CD4-positive, alpha-beta T cell treated with Interleukin-17A for 4 hours (primary cell): ENCODE results near the gene PPP1R12A.

Experiments
- DNase-seq: peaks from one replicate; pipeline ENCODE4 v3.0.0-alpha.2; 2020; ENCODE audit warnings: mixed read lengths

The PPP1R12A gene

DNA sequence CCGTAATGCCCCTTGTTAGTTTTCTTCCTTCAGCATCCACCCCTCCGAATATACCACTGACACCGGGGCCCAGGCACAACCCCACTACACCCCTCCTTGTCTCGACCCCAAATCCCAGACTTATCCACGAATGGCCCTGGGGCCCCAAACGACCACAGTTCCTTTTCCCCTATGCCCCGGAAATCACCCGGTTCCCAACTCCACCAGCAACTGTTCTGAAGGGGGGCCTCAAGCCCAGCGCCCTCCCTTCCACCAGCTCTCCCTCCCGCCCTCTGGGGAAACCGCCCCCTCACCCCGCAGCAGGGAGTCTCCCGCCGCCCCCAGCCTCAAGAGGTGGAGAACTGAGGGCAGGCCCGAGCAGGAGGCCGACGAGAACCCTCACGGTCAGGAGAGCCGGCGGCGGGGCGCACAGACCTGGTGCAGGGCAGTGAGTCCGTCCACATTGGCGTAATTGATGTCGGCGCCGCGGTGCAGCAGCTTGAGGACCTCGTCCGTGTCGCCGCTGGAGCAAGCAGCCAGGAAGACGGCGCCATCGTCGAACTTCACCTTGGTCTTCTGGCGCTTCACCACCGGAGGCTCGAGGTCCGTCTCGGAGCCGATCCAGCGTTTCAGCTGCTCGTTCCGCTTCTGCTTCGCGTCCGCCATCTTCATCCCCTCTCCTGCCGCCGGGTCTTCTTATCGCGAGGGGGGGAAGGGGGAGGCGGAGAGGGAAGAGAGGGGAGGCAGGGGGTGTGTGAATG is 446 bp downstream of the PPP1R12A start:
- DNase-seq: peak; percentile 44

DNA sequence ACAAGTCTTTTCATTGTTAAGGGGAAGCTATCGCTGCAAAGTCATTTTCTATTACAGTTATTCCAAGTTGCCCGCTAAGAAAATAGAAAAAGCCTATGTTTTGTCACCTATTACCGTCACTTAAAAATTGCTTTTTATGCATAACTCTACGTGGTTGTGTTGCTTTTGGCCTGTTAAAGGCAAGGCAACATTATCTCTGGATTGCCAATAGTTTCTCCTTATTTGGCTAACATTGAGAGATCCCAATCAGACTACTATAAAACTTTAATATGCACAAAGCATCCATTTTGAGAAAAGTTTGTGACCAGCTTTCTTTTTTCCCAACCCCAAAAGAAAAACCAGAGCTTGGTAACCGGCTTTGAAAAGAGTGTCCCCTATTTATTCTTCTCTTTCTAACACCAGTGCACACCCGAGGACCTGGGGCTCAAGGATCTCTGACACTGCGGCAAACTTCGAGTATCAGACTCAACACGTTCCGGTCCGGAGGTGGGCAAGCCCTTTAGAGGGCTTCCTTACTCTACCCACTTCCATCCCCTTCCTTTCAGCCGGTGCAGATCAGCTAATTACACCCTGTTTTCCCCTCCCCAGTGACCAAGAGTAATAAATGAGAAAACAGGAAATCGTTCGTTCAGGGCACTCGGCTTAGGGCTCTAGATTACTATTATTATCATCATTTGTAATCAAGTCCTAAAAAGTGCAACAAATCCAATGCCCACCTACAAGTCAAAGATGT is 1.2 kb downstream of the PPP1R12A start:
- peak; percentile 16 for DNase-seq

DNA sequence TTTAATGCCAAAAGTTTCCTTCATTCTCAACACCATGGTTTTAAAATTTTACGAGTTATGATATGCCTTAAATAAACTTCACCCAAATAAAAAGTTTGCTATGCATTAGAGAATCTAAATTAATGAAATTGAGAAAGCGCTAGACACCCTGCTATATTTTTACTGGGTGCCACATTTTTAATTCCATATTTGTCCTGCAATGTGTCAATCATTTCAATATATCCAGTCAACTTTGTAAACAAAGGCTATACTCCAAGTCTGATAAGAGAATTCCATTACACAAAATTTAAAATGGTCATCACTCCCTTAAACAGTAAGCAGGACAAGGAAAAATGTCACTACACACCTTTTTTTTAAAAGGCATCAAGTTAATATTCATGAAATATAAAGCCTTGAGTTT is 1.9 kb downstream of the PPP1R12A start:
- no peak for DNase-seq

DNA sequence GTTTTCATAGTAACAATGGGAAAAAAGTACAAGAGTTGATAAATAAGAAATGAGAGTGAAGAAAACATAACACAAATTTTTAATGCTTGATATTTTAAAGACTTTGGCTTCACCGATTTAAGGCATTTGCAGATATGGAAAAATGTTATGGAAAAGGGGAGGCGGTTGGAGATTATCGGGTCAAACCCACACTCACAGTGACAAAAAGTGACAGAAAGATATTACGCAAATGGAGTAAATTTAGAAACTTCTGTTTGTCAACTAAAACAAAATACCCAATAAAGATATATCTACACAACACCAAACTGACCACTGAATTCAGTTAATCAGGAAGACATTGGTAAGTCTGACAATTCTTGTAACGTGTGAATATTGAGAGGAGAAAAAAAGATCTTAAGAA is 2.5 kb downstream of the PPP1R12A start:
- no peak for DNase-seq

DNA sequence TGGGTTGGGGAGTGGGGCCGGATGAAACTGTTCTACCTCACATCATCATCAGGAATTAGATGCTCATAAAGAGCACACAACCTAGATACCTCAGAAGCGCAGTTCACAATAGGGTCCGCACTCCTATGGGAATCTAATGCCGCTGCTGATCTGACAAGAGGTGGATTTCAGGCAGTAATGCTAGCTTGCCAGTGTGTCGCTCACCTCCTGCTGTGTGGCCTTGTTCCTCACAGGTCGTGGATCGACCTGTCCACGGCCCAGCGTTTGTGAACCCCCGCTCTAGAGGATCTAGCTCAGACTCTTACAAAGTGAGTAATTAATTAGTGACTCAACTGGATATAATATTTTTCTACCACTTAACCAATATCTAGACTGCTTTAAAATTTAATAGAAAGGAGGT is 5.8 kb downstream of the PPP1R12A start:
- DNase-seq: no peak

DNA sequence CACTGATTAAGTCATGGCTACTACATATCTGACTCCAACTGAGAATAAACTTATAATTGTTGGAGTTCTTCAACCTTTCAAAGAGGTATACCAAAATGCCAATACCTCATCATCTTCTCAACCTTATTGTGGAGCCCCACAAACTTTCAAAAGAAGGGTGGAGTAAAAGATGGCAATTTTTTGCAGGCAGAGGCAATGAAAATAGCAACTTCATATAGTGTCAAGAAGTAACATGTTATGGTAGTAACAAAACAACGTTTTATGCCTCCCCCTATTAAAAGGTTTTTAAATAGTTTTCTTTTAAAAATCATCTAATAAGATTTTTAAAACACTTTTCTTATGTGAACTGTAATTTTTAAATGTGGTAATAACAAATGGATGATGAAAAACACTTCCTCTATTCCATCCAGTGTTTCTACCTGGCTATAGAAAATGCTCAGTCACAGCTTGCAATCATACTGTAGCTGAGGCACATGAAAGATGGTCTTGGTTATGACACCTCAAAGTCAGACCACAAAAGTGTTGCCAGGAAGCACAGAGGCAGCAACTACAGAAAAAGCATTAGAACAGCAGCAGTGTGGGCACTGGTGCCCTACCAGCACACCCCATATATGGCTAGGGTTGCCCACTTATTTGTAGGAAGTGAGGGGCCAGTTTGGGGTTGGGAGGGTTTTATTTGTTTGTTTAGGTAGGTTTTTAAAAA is 7.0 kb downstream of the PPP1R12A start:
- DNase-seq: peak; percentile 54

DNA sequence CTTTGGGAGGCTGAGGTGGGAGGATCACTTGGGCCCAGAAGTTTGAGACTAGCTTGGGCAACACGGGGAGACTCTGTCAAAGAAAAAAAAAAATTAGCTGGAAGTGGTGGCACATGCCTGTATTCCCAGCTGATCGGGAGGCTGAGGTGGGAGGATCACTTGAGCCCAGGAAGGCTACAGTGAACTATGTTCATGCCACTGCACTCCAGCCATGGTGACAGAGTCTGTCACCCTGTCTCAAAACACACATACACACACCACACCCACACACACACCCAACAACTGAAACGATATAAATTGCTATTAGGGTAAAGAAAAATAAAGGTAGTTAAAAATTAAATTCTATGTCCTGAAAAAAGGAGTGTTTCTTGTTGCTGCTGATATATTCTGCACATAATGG is 7.9 kb downstream of the PPP1R12A start:
- DNase-seq: no peak

DNA sequence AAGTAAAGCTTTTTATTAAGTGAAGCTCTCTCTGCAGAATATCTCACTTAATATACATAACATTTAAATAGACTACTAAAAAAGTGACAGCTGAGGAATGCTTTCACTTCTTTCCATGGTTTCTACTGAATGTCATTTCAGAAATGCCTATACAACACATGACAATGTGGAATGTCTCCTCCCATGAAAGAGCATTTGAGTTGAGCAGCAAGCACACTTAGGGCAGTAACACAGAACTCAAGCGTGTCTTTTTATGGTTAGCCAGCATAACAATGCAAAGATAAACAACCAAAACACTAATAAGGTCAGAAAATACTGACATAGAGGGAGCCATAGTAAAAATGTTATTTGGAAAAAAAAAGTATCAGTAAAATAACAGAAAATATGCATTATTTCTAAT is 9.4 kb downstream of the PPP1R12A start:
- no peak for DNase-seq

DNA sequence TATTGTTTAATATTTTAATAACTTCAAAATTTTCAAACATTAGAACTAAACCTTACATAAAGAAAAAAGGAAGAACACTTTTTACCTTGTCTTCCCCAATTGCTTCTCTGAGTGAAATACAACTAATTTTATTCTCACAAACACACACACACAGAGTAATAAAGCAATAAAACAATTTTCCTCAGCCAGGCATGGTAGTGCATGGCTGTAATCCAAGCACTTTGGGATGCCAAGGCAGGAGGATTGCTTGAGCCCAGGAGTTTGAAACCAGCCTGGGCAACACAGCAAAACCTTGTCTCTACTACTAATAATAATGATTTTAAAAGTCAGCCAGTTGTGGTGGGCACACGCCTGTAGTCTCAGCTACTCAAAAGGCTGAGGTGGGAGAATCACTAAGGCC is 13.1 kb downstream of the PPP1R12A start:
- DNase-seq: no peak

DNA sequence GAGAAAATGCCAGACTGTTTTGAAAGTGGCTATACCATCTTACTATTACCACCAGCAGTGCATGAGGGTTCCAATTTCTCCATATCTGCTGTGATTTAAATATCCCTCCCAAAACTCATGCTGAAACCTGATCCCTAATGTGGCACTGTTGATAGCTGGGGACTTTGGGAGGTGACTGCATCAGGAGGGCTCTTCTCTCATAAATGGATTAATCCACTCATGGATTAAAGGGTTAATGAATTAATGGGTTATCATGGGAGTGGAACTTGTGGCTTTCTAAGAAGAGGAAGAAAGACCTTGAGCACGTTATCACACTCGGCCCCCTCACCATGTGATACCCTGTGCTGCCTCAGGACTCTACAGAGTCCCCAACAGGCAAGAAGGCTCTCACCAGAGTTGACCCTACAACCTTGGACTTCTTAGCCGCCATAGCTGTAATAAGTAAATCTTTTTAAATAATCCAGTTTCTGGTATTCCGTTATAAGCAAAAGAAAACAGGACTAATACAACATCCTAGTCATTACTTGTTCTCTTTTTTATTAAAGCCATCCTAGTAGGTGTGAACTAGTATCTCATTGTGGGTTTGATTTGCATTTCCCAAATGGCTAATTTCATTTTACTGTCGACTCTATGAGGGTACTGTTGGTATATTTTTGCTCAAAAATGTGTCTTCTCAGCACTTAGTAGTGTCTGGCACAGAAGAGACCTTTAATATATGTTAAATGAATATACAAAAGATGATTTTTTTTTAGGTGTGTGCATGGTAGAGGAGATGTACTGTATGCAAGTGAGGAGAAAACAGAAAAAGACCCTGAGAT is 14.3 kb downstream of the PPP1R12A start:
- no peak for DNase-seq

DNA sequence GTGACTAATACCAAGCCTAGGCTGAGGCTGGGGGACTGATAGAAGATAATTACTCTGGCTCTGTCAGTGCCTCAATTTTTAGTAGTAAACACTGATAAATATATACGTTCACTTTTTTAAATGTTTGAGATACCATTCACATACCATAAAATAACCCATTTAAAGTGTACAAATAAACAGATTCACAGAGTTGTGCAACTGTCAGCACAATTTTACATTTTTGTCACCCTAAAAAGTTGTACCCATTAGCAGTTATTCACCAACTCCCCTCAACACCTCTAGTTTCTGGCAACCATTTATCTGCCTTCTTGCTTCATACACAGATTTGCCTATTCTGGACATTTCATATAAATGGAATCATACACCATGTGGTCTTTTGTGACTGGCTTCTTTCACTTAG is 15.1 kb downstream of the PPP1R12A start:
- DNase-seq: no peak

DNA sequence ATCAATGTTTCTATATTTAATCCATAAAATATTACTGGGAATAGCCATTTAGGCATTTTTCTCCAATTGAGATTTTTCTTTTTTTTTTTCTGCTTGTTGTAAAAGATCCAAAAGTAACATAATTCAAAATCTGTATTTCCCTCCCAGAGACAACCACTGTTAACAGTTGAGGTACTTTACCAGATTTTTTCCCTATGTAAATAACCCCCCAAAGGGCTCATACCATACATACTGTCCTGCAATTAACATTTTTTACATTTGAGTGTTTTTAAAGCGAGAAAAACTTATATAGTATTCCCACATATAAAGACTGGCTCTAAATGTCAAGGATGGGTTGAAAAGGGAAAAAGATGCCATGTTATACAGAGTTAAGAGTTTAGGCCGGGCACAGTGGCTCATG is 18.1 kb downstream of the PPP1R12A start:
- DNase-seq: no peak

DNA sequence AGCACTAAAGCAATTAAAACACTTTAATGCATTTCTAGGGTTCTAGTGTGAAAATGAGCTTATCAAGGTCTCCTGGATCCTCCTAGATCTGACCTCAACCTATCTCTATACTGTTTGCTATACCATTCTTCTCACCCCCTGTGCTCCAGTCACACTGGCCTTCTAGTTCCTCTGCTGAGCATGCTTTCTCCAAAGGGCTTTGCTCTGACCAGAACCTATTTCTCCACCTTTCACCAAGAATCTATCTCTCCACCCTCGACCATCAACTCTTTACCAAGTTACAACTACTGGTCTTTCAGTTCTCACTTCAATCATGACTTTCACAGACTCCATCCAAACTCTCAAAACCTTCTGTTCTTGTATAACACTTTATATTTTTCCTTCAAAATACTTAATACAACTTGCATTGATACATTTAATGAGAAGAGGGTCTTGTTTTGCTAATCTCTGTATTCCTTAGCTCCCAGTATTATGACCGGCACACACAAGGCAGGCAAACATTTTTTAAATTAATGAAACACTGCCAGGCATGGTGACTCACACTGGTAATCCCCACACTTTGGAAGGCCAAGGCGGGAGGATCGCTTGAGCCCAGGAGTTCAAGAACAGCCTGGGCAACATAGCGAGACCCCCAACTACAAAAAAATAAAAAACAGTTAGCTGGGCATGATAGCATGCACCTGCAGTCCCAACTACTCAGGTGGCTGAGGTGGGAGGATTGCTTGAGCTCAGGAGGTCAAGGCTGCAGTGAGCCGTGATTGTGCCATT is 22.8 kb downstream of the PPP1R12A start:
- DNase-seq: no peak

DNA sequence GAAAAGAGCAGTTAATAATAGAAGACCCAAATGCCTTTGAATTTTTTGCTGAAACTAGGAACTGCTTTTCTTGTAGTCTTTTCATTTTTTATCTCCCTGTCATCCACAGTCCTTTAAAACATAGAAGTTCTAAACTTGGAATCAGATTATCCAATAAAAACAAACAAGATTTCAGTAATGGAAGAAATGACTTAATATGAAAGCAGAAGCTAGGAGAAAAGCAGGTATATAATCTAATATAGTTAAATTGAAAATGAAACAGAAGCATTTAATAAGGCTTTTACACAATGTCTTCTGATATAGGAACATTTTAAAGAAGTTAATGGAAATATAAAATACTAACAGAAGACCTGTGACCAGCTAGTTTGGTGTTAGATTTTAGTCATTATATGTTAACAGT is 26.5 kb downstream of the PPP1R12A start:
- DNase-seq: no peak

DNA sequence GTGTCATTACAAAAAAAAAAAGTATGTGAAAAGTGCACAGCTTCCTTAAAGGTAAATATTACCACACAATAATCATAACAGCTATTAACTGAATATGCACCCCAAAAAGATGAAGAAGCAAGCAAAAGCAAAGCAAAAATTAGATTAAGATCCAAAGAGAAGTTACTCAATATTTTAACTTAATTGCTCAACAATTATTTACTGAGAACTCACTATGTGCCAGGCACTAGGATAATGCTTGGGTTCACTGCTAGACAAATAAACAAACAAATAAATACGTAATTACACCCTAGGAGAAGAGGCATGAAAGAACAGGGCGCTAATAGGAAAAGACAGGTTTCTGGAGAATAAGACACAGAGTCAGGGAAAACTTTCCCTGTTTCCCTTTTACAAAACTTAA is 33.4 kb downstream of the PPP1R12A start:
- DNase-seq: no peak

DNA sequence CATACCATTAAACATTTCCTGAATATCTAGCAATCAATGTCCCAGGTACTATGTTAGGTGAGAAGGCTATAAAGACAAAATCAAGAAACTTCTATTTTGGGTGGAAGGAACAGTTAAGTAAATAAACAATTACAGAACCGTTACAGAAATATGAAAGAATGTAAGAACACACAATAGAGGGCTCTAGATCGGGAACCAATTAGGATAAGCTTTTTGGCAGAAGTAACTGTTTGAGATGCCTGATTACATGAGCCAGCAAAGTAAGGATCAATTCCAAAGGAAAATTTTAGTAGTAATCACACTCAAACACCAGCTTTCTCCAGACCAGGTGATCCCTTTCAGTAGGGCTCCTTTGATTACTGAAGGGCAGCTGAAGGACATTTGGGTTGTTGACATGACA is 33.9 kb downstream of the PPP1R12A start:
- no peak for DNase-seq

DNA sequence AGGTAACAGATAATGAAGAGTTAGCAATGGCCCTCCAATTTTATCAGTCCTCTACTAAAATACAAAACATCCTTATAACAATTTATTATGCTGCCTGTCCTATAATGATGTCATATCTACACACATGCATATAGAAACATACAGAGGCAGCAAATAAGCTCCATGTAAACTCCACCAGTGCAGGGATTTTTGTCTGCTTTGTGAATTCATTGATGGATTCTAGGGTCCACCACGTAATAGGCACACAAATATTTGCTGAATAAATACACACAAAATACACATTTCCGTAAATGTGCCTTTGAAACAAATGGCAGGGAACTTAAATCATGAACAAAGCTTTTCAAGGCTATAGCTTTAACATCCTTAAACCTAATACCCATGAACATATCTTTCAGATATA is 34.7 kb downstream of the PPP1R12A start:
- no peak for DNase-seq

DNA sequence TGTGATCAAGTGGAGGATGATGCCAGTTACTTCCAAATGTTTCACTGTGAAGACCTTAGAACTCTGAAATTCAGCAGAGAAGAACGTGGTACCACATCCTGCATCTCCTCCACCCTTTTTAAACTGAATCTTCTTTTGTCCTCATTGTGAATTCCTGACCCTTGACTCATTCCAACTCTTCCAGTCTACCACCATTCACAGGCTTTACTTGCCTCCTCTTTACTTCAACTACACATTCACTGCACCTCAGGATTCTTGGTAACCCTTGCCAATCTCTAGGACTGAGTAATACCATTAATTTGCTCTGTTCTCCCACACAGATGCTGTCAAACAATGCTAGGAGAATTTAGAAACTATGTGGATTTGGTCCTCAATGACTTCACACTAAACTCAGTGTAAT is 37.3 kb downstream of the PPP1R12A start:
- DNase-seq: no peak

DNA sequence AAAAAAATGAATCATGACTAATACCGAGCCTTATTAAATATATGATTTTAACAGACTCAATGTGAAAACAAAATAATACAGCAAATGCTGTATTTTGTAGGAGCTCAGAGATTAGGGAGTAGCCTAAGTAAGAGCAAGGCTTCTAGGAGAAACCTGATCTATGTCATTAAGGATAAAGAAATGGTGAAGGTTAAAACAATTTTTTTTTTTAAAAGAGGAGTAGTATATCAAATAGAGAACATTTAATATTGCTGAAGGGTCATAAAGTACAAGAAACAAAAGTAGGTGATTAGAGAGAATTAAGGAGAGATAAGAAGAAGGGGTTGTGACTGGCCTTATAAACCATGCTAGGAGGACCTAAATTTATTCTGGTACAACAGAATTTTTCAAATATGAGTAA is 39.1 kb downstream of the PPP1R12A start:
- no peak for DNase-seq

DNA sequence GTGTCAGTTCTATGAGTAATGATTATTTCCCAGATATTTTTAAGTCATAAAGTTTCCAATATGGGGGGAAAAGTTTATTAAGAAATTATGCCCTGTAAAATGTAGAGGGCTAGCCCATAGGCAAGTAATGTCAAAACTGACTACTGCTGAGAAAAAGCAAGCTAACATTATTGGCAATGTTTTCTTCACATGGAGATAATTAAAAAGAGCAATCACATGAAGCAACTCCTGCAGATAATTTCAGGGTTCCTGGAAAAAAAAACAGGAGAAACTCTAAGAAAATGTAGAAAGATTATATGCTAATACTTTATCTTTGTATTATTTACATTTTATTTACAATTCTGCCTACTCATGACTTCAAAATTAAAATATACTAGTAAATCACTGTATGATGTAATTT is 39.8 kb downstream of the PPP1R12A start:
- no peak for DNase-seq

DNA sequence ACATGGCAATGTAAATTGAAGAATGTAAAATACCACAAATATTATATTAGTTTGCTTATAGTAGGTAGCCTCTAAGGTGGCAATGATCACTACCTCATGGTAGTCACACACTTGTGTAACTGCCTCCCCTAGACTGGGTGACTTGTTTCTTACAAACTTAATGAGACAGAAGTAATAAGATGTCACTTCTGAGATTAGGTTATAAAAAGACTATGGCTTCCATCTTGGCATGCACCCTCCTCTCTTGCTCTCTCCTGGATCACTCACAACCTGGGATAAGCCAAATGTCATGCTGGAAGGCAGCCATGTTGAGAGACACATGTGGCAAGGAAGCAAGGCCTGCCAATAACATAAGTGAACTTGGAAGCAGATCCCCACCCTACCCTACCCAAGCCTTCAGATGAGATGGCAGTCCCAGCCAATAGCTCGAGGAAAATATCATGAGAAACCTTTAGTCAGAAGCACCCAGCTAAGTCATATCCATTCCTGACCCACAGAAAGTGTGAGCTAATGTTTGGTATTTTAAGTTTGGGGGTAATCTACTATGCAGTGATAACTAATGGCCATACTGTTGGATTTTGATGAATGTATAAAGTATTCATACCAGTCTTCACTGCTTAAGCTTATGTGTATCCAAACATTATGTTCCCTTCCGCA is 43.3 kb downstream of the PPP1R12A start:
- no peak for DNase-seq

DNA sequence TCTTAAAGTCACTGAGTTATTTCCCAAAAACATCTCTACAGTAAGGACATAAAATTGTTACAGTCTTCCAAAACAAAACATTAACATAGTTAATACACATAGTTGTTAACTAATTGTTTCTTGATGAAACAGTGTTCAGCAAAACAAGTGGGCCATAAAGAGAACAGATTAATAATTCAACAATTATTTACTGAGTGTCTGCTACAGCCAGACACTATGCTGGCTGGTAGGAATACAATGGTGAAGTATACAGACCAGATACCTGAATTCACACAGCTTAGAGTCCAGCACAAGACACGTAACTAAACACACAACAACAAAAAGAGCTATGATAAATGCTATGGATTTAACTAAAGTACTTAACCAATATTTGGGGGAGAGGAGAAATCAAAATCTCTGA is 47.0 kb downstream of the PPP1R12A start:
- DNase-seq: no peak
